SK-N-SH (cell line): Measurements from ENCODE around the gene CYBRD1. TPM values are rescaled to one million over a fixed set of nuclear protein-coding genes. Genes with fewer than 3 reads are reported as not detected.

Source experiments
- CTCF ChIA-PET: fragments of 300-600, 350-600 bp; formaldehyde crosslinking; extraction: SDS; loops from one replicate; lab custom pipeline; 2021; lab: Yijun Ruan, JAX
- POLR2A ChIA-PET: fragments of 350-600 bp; sonication (Branson Sonifier 250); formaldehyde crosslinking; extraction: SDS; loops from one replicate; lab custom pipeline; 2020; ENCODE audit warnings: antibody characterized with exemption, inconsistent platforms; lab: Yijun Ruan, JAX
- DNase-seq: peaks from one replicate; pipeline ENCODE4 v3.0.0; 2012
- H2AFZ ChIP-seq: fragments of 200-600 bp; sonication (generic); 2 replicates; pipeline ENCODE4 v1.8.1; 2016; ENCODE audit warnings: antibody characterized with exemption, mild to moderate bottlenecking, low read depth
- H3F3A ChIP-seq: fragments of 200-600 bp; sonication (generic); replicated peaks from 2 replicates; pipeline ENCODE3; 2016; ENCODE audit warnings: antibody characterized with exemption, mild to moderate bottlenecking; ENCODE audit not compliant: insufficient read depth
- H3K27ac ChIP-seq, 2 experiments: fragments of 200-500 bp in 1 of 2; fragments of 200-600 bp in 1 of 2; sonication (Bioruptor generic) in 1 of 2; sonication (generic), shearing (Covaris generic) in 1 of 2; 2 replicates each; pipeline versions ENCODE4 v1.5.1 to v1.6.1; 2014 to 2016; ENCODE audit warnings: low read depth in 2 of 2, inconsistent platforms in 1 of 2, low read length in 1 of 2, mild to moderate bottlenecking in 1 of 2, mixed read lengths in 1 of 2
- H3K27me3 ChIP-seq: fragments of 200-600 bp; sonication (generic), shearing (Covaris generic); 2 replicates; pipeline ENCODE4 v1.6.1; 2016; ENCODE audit warnings: mixed run types; ENCODE audit not compliant: insufficient read depth
- H3K36me3 ChIP-seq, 2 experiments: fragments of 200-500 bp in 1 of 2; fragments of 200-600 bp in 1 of 2; sonication (Bioruptor generic) in 1 of 2; sonication (generic) in 1 of 2; replicated peaks in 1 of 2; 2 replicates each; pipeline versions ENCODE3 to v1.5.1; 2014 to 2016; ENCODE audit warnings: low read length in 1 of 2, mild to moderate bottlenecking in 1 of 2; ENCODE audit not compliant: insufficient read depth in 2 of 2, control insufficient read depth in 1 of 2
- H3K4me1 ChIP-seq, 2 experiments: fragments of 200-500 bp in 1 of 2; fragments of 200-600 bp in 1 of 2; sonication (Bioruptor generic) in 1 of 2; sonication (generic), shearing (Covaris generic) in 1 of 2; 2 replicates each; pipeline versions ENCODE4 v1.5.1 to v1.6.1; 2014 to 2016; ENCODE audit warnings: low read depth in 1 of 2, low read length in 1 of 2, mixed run types in 1 of 2; ENCODE audit not compliant: insufficient read depth in 2 of 2, control insufficient read depth in 1 of 2
- H3K4me2 ChIP-seq: fragments of 200-600 bp; sonication (generic), shearing (Covaris generic); 2 replicates; pipeline ENCODE4 v1.6.1; 2017; ENCODE audit warnings: mixed run types
- H3K4me3 ChIP-seq, 2 experiments: fragments of 200-500 bp in 1 of 2; fragments of 200-600 bp in 1 of 2; sonication (Bioruptor generic) in 1 of 2; sonication (generic), shearing (Covaris generic) in 1 of 2; 2 replicates each; pipeline versions ENCODE4 v1.5.1 to v1.8.1; 2014 to 2016; ENCODE audit warnings: low read depth in 2 of 2, inconsistent platforms in 1 of 2, low read length in 1 of 2, mild to moderate bottlenecking in 1 of 2, mixed read lengths in 1 of 2, moderate library complexity in 1 of 2
- H3K79me2 ChIP-seq: fragments of 200-600 bp; sonication (generic); 2 replicates; pipeline ENCODE4 v1.8.1; 2017; ENCODE audit warnings: mild to moderate bottlenecking; ENCODE audit not compliant: insufficient read depth
- H3K9ac ChIP-seq: fragments of 200-600 bp; sonication (generic); 2 replicates; pipeline ENCODE4 v1.6.1; 2017; ENCODE audit warnings: mixed run types
- H3K9me2 ChIP-seq: fragments of 200-600 bp; sonication (generic); 2 replicates; pipeline ENCODE4 v1.6.1; 2017; ENCODE audit warnings: mixed run types
- H3K9me3 ChIP-seq: fragments of 200-600 bp; sonication (generic); 2 replicates; pipeline ENCODE4 v1.6.1; 2017; ENCODE audit warnings: mixed run types, mild to moderate bottlenecking, moderate library complexity
- H4K20me1 ChIP-seq: fragments of 200-600 bp; sonication (generic); 2 replicates; pipeline ENCODE4 v1.6.1; 2017; ENCODE audit warnings: mild to moderate bottlenecking, mixed run types; ENCODE audit not compliant: insufficient read depth
- ELF1 ChIP-seq: IDR thresholded peaks from 2 replicates; pipeline ENCODE4 v1.4.0; 2012
- EZH2phosphoT487 ChIP-seq: fragments of 200-600 bp; sonication (generic); IDR thresholded peaks from 2 replicates; pipeline ENCODE4 v1.6.1; 2017; ENCODE audit warnings: low read depth, mixed run types, mild to moderate bottlenecking, antibody characterized with exemption, moderate library complexity, borderline replicate concordance
- GABPA ChIP-seq: IDR thresholded peaks from 2 replicates; pipeline ENCODE4 v1.4.0; 2012; ENCODE audit warnings: low read depth, mild to moderate bottlenecking
- POLR2AphosphoS5 ChIP-seq: IDR thresholded peaks from 2 replicates; pipeline ENCODE4 v1.6.1; 2012; ENCODE audit warnings: low read depth, low read length
- RAD21 ChIP-seq: IDR thresholded peaks from 2 replicates; pipeline ENCODE4 v1.6.1; 2012; ENCODE audit warnings: mild to moderate bottlenecking, low read length
- RFX5 ChIP-seq: IDR thresholded peaks from 2 replicates; pipeline ENCODE4 v1.6.1; 2012; ENCODE audit warnings: mild to moderate bottlenecking, improper control_type of control experiment, low read length
- RXRA ChIP-seq: IDR thresholded peaks from 2 replicates; pipeline ENCODE4 v1.4.0; 2012; ENCODE audit warnings: low read depth, mild to moderate bottlenecking, borderline replicate concordance
- SIN3A ChIP-seq: IDR thresholded peaks from 2 replicates; pipeline ENCODE4 v1.6.1; 2012; ENCODE audit warnings: low read depth, mild to moderate bottlenecking, low read length, moderate library complexity, borderline replicate concordance
- TAF1 ChIP-seq: IDR thresholded peaks from 2 replicates; pipeline ENCODE4 v1.6.1; 2012; ENCODE audit warnings: low read depth, mild to moderate bottlenecking, low read length, moderate library complexity, borderline replicate concordance
- TCF12 ChIP-seq: IDR thresholded peaks from 2 replicates; pipeline ENCODE4 v1.4.0; 2012
- YY1 ChIP-seq: IDR thresholded peaks from 2 replicates; pipeline ENCODE4 v1.4.0; 2012; ENCODE audit warnings: low read depth, mild to moderate bottlenecking
- WGBS: methylation state at CpG from one replicate; pipeline ENCODE4 v1.1.6; 2017; ENCODE audit warnings: low lambda C conversion rate; 5-methylcytosine and 5-hydroxymethylcytosine counted together
- polyA plus RNA-seq, 3 experiments: library from polyadenylated mRNA; depleted of rRNA; stranded (reverse); fragments of >200 nt; gene quantifications; 2 replicates each; pipeline ENCODE4 v1.2.3, GENCODE V29; 2012
- TF ChIP-seq, protein P1 (sequence below): IDR thresholded peaks from 2 replicates; pipeline ENCODE4 v1.4.0; 2012; ENCODE audit warnings: low read depth, borderline replicate concordance
- TF ChIP-seq, protein P2 (sequence below): fragments of 150-350 bp; IDR thresholded peaks from 2 replicates; pipeline ENCODE4 v1.6.1; 2017; ENCODE audit warnings: antibody characterized with exemption, low read length, low read depth, borderline replicate concordance
- TF ChIP-seq, protein P3 (sequence below): IDR thresholded peaks from 2 replicates; pipeline ENCODE4 v1.6.1; 2012; ENCODE audit warnings: mild to moderate bottlenecking, low read depth, low read length, moderate library complexity
- TF ChIP-seq, protein P4 (sequence below): fragments of 200-600 bp; sonication (generic); IDR thresholded peaks from 2 replicates; pipeline ENCODE4 v1.6.1; 2017; ENCODE audit warnings: antibody characterized with exemption, mild to moderate bottlenecking, moderate library complexity
- TF ChIP-seq, protein P5 (sequence below): fragments of 150-350 bp; IDR thresholded peaks from 2 replicates; pipeline ENCODE4 v1.6.1; 2016; ENCODE audit warnings: mild to moderate bottlenecking, low read depth, low read length
- TF ChIP-seq, protein P6 (sequence below): IDR thresholded peaks from 2 replicates; pipeline ENCODE4; 2012

The CYBRD1 gene
- polyA plus RNA-seq, 1 of the 3 experiments (the other 2 are of a cell fraction): 21.1 TPM

DNA sequence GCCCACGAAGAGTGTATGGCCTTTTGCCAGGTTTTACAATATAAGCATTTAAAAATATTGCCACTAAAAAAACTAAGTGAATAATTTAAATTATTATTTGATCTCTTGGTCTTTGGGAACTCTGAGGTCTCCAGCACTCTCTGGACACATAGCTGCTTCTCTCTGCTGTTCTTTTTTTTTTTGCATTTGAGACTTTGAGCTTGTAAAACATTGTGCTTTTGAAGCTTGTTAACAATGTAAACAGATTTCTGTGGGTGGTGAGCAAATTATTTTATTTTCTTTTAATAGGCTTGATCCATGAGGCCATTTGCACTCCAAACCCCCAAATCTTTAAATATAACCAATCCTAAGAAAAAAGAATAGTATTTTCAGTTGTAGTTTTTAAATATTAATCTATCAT lies 46.3 kb upstream of the CYBRD1 start:
- ChIA-PET CTCF (no interaction called here), POLR2A (no interaction called here)
- WGBS: 90% methylated on average over 1 of the region's 1 CpG
- TF ChIP-seq GABPA: no peak
- TF ChIP-seq SIN3A: no peak
- no peak for TF ChIP-seq RFX5
- TF ChIP-seq, protein P1, sequence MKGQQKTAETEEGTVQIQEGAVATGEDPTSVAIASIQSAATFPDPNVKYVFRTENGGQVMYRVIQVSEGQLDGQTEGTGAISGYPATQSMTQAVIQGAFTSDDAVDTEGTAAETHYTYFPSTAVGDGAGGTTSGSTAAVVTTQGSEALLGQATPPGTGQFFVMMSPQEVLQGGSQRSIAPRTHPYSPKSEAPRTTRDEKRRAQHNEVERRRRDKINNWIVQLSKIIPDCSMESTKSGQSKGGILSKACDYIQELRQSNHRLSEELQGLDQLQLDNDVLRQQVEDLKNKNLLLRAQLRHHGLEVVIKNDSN: no peak
- no peak for TF ChIP-seq POLR2AphosphoS5
- TF ChIP-seq, protein P2, sequence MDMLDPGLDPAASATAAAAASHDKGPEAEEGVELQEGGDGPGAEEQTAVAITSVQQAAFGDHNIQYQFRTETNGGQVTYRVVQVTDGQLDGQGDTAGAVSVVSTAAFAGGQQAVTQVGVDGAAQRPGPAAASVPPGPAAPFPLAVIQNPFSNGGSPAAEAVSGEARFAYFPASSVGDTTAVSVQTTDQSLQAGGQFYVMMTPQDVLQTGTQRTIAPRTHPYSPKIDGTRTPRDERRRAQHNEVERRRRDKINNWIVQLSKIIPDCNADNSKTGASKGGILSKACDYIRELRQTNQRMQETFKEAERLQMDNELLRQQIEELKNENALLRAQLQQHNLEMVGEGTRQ: no peak
- no peak for TF ChIP-seq YY1
- no peak for TF ChIP-seq ELF1
- no peak for TF ChIP-seq TAF1
- TF ChIP-seq, protein P3, sequence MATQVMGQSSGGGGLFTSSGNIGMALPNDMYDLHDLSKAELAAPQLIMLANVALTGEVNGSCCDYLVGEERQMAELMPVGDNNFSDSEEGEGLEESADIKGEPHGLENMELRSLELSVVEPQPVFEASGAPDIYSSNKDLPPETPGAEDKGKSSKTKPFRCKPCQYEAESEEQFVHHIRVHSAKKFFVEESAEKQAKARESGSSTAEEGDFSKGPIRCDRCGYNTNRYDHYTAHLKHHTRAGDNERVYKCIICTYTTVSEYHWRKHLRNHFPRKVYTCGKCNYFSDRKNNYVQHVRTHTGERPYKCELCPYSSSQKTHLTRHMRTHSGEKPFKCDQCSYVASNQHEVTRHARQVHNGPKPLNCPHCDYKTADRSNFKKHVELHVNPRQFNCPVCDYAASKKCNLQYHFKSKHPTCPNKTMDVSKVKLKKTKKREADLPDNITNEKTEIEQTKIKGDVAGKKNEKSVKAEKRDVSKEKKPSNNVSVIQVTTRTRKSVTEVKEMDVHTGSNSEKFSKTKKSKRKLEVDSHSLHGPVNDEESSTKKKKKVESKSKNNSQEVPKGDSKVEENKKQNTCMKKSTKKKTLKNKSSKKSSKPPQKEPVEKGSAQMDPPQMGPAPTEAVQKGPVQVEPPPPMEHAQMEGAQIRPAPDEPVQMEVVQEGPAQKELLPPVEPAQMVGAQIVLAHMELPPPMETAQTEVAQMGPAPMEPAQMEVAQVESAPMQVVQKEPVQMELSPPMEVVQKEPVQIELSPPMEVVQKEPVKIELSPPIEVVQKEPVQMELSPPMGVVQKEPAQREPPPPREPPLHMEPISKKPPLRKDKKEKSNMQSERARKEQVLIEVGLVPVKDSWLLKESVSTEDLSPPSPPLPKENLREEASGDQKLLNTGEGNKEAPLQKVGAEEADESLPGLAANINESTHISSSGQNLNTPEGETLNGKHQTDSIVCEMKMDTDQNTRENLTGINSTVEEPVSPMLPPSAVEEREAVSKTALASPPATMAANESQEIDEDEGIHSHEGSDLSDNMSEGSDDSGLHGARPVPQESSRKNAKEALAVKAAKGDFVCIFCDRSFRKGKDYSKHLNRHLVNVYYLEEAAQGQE: no peak
- no peak for TF ChIP-seq EZH2phosphoT487
- TF ChIP-seq, protein P4, sequence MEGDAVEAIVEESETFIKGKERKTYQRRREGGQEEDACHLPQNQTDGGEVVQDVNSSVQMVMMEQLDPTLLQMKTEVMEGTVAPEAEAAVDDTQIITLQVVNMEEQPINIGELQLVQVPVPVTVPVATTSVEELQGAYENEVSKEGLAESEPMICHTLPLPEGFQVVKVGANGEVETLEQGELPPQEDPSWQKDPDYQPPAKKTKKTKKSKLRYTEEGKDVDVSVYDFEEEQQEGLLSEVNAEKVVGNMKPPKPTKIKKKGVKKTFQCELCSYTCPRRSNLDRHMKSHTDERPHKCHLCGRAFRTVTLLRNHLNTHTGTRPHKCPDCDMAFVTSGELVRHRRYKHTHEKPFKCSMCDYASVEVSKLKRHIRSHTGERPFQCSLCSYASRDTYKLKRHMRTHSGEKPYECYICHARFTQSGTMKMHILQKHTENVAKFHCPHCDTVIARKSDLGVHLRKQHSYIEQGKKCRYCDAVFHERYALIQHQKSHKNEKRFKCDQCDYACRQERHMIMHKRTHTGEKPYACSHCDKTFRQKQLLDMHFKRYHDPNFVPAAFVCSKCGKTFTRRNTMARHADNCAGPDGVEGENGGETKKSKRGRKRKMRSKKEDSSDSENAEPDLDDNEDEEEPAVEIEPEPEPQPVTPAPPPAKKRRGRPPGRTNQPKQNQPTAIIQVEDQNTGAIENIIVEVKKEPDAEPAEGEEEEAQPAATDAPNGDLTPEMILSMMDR: no peak
- TF ChIP-seq, protein P5, sequence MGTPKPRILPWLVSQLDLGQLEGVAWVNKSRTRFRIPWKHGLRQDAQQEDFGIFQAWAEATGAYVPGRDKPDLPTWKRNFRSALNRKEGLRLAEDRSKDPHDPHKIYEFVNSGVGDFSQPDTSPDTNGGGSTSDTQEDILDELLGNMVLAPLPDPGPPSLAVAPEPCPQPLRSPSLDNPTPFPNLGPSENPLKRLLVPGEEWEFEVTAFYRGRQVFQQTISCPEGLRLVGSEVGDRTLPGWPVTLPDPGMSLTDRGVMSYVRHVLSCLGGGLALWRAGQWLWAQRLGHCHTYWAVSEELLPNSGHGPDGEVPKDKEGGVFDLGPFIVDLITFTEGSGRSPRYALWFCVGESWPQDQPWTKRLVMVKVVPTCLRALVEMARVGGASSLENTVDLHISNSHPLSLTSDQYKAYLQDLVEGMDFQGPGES: no peak
- no peak for TF ChIP-seq RAD21
- no peak for TF ChIP-seq RXRA
- TF ChIP-seq, protein P6, sequence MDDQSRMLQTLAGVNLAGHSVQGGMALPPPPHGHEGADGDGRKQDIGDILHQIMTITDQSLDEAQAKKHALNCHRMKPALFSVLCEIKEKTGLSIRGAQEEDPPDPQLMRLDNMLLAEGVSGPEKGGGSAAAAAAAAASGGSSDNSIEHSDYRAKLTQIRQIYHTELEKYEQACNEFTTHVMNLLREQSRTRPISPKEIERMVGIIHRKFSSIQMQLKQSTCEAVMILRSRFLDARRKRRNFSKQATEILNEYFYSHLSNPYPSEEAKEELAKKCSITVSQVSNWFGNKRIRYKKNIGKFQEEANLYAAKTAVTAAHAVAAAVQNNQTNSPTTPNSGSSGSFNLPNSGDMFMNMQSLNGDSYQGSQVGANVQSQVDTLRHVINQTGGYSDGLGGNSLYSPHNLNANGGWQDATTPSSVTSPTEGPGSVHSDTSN: no peak
- TF ChIP-seq TCF12: no peak
- Histone ChIP-seq H3K4me3 (no peak overlapping the region), H2AFZ (no peak overlapping the region), H3K79me2 (no peaks in the 10 kb centered on the region), H3K4me2 (no peak overlapping the region), H3K36me3 (peaks cover 51 to 56% of the 10 kb centered on the region in 2 experiments), H3K9me3 (no peaks in the 10 kb centered on the region), H3K27me3 (no peaks in the 10 kb centered on the region), H3F3A (peaks cover 12% of the 10 kb centered on the region), H4K20me1 (no peaks in the 10 kb centered on the region), H3K9me2 (no peaks in the 10 kb centered on the region), H3K9ac (no peak overlapping the region), H3K4me1 (peaks cover 0 to 5% of the 10 kb centered on the region in 2 experiments; a peak in 1 of 4 replicates), H3K27ac (no peak overlapping the region)
- no peak for DNase-seq
